Left cardiac atrium (tissue), 4 donors: ENCODE data around the gene FAM120AOS. TPM values are rescaled to one million over a fixed set of nuclear protein-coding genes. Genes with fewer than 3 reads are reported as not detected.
"Not testable (repeated sequence)": the region's sequence is repeated elsewhere in the genome, so short reads cannot be mapped to it uniquely, and the experiment has no call there.

ENCODE experiments used
- ATAC-seq, 2 donors: fragments of 200-7000 bp; cut with Tn5 transposase; one replicate each; pipeline ENCODE4 v1.9.1; 2020; ENCODE audit warnings: mild to moderate bottlenecking in 2 of 2, moderate library complexity in 2 of 2
- DNase-seq: peaks from one replicate; pipeline ENCODE4 v3.0.0-alpha.2; 2020
- intact Hi-C, 2 donors: fragments of 100-400 bp; cut with DNase I; formaldehyde crosslinking; loops; one replicate each; pipeline versions ENCODE4 v1.14.1 to v1.15.1; 2022 to 2023
- total RNA-seq, 2 donors: library from RNA; stranded (reverse); fragmentation: NEBNext Ultra II Directional; extraction: Animal tissue kit (Norgen Biotek cat#: 25700); gene quantifications; one replicate each; pipeline ENCODE4 v1.2.1, GENCODE V29; 2021
- donor health status: DM: no; HTN: yes; CAD: no.
- donor health status: DM: no; HTN: yes; CAD: no; lungs with severe emphysema.
- donor health status: DM: yes; HTN: yes; CAD: no.
- donor health status: Dilated cardiomyopathy.

Gene FAM120AOS
- total RNA-seq, 2 donors from 2014 or later, result 34.5 to 34.7 TPM

DNA sequence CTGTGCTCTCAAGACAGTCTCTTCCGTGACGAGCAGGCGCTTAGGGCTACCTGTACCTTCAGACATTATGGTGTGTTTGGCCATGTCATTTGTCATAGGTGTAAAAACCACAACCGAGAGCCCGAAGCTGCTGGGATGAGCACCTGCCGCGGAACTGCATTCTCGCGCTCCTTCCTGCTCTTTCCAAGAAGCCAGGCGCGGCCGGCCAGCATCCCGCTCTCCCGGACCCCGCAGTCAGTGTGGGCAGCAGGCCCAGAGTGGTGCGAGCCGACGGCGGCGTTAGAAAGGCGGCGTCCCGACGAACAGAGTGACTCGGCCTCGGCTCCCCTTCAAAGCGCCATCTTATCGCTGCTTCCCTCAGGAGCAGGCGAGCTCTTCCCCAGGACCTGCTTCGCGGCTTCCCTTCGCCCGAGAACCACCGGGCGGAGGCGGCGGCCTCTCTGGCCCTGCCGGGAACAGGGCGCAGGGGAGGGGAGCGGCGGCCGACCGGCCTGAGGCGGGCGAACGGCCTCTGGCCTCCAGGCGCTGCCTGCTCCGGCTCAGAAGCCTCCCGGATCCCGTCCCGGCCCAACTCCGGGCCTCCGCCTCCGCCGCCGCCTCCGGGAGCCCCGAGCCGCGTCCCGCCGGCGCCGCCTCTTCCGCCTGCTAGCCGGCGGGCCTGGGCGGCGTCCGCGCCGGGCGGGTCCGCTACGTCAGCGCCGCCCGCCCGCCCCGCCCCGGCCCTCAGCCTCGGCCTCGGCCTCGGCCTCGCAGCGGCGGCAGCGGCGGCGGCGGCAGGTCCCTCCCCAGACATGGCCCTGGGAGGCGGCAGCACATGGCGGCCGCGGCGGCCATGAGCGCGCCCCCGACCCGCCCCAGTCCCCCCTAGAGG, 2.2 kb downstream of the FAM120AOS start, which contains the start of gene FAM120A:
FAM120A (plus strand) TSS at position 741 of the 871 bp plus-strand sequence. CDS start 231 bp downstream, outside the sequence.
- intact Hi-C loops, result loop anchor here (5.0 to 10.0 kb wide), 2 partner anchors 116 to 124 kb away; partner anchors contain the start of gene PHF2 (in 1 of the 2)
- DNase-seq (peak; percentile 82), ATAC-seq (peak; percentile 83 to 86)

DNA sequence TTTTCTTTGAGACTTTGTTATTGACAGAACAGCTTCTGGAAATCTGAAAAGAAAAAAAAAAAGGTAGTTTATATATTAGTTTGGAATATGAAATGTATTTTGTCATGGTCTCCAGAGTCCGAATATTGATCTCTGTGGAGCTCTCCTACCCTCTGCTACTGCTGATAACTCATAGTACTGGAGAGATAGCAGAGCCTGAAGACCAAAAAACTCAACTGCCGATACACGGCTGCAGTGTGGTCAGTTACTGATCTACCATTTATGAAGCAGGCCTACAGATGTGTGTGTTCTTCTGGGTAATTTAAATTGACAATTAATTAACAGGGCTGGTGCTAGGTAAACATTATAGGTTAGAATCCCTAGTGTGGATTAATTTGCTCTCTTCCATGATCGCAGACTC, 5.7 kb downstream of the FAM120AOS start:
- DNase-seq, result no peak
- ATAC-seq, result no peak
- intact Hi-C loops, result no loop called here

DNA sequence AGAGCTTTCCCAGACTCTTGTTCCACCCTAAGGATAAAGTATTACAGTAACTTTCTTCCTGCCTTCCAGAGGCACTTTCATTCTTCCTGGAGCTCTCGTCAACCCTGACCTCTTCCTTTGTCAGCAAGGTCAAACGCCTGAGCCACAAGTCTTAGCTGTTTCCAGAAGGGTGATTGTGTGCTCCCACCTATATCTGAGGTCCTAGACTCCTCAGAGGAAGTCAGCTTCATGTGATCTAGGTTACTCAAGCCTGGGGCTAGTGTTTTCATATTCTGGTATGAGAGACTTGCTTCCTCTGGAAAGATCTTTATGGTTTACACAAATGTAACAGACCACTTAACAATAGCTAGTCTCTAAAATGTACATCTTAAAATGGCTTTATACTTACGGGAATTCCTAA, 7.3 kb downstream of the FAM120AOS start:
- DNase-seq (no peak), ATAC-seq (no peak)
- intact Hi-C loops, result no loop called here

DNA sequence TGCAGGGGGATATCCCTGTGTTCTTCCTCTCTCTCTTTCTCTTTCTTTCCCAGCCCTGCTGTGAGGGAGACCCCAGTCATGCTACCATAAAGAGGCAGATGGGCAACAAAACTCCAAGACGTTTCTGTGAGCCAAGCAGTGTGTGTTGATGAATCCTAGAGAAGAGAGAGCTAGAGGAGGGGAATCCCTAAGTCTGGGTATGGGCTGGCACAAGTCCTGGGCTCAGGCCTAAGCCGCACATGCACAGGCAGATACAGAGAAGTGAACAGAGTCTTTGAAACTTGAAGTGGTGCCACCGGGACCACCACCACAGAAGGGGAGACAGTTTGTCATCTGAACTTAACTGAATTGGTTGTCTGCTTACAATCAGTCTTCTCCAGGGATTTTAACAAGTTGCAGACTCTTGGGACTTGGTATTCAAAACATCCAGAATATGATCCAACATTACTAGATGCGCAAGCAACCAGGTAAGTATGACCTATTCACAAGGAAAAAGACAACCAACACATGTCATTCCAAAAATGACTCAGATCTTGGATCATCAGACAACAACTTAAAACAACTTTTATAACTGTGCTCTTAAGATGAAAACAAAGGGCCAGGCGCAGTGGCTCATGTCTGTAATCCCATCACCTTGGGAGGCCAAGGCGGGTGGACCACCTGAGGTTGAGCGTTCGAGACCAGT, 12.3 kb downstream of the FAM120AOS start:
- ATAC-seq, result no peak
- no peak for DNase-seq
- intact Hi-C loops, result no loop called here

DNA sequence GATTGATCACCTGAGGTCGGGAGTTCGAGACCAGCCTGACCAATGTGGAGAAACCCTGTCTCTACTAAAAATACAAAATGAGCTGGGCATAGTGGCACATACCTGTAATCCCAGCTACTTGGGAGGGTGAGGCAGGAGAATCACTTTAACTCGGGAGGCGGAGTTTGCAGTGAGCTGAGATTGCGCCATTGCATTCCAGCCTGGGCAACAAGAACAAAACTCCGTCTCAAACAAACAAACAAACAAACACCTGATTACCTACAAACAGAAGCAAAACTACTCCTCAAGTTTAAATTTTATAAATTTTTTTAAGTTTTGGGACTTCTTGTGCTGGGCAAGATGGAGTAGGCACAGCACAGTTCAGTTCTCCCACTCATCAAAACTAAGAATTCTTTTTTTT, 14.1 kb downstream of the FAM120AOS start:
- intact Hi-C loops, DNase-seq, ATAC-seq: not testable (repeated sequence)

DNA sequence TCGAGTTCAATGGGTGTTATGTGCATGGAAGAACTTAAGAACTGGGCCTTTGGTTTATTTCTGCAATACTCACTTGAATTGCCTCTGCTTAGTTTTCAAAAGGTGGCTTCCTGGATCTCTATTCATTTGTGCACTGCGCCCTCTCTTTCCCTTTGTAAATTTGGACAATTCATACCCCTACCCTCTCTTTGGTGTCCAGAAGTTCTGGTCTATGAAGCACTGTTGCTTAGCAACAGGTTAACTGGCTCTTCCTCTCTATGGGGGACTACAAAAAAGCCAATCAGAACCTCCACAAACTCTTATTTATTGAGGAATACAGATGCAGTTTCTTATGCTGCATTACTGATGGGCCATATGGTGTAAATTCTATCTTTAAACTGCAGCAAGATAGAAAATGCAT, 15.4 kb downstream of the FAM120AOS start:
- ATAC-seq, result no peak
- no peak for DNase-seq
- intact Hi-C loops, result no loop called here

DNA sequence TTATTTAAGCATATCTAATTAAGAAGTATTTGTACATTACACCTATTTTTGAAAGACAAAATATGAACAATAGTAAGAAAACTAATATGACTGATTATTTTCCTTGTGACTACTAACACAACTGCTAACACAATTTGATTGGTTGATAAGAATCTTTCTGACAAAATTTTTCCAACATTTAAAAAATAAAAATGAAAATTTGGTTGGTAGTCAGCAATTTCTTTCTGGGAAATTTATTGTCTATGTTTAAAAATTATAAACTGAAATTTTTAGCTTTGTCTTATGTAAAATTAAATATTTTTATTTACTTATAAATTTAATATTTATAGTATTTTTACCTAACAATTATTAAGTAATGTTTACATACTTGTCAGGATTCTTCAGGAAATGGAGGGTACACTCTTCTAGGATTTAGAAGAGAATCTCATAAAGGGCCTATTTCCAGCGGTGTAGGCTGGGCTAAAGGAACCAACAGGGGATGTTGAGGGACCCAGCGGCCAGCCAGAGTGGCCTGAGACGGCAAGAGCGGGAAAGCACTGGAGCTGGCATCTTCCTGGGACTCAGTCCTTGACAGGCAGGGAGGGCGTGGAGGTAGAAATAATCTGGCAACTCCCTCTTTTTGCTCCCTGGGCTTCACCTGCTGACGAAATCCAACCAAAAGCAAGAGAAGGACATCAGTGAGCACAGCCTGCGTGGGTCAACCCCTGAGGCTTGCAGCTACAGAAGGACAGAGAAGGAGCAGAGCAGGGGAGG, 16.6 kb downstream of the FAM120AOS start:
- intact Hi-C loops, result no loop called here
- ATAC-seq (no peak), DNase-seq (no peak)

DNA sequence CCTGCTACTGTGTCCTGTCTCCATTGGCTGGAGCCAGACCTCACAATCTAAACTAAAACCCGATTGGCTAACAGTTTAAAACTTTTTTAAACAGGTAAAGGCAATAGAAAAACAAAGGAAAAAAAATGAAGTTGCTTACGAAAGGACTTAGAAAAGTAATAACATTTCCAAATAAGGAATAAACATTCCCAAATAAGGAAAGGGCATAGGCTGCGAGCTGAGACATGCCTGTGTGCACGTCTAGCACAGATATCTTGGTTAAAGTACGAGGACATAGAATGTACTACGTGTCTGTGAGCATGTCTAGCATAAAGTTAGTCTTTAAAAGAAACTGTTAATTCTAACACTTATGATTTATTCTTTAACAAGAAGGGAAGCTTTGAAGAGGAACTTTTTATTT, 17.2 kb downstream of the FAM120AOS start:
- DNase-seq, result no peak
- no peak for ATAC-seq
- intact Hi-C loops, result no loop called here

DNA sequence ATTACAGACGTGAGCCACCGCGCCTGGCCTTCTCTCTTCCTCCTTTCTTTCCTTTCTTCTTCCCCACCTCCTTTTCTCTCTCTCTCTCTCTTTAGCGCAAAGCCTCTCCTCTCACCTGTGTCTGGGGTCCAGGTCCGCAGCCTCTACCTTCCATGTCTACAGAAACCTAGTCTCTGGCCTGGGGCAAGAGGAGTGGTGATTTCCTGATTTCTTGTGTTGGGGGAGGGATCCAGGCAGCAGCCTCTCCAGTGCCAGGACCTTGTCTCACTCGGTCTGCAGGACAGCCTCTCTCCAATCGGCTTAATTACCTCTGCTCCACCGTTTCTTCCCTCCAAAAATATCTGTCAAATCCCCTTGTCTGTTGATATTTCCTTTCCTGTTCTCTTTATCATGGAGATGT, 18.0 kb downstream of the FAM120AOS start:
- intact Hi-C loops, result no loop called here

DNA sequence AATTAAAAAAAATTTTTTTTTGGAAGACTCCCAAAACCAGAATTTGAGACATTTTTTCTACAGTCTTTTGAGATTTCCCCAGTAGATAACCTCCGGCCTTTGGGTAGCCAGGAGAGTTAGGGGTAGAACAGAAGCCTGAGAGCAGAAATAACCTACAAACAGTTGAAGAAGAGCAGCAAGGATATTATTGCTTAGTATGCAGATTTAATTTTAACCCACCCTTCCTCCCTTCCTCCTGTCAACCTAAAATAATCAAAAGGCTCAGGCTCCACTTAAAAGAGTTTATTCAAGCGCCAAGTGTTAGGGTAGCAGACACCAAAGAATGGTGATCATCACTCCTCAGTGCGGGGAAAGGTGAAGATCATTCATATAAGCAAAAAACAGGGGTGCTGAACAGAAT, 19.3 kb downstream of the FAM120AOS start:
- intact Hi-C loops, result no loop called here
- DNase-seq (no peak), ATAC-seq (no peak)

More for the DNA sequence above, 18.0 kb downstream of the FAM120AOS start:
- ATAC-seq (no peak), DNase-seq (no peak)

DNA sequence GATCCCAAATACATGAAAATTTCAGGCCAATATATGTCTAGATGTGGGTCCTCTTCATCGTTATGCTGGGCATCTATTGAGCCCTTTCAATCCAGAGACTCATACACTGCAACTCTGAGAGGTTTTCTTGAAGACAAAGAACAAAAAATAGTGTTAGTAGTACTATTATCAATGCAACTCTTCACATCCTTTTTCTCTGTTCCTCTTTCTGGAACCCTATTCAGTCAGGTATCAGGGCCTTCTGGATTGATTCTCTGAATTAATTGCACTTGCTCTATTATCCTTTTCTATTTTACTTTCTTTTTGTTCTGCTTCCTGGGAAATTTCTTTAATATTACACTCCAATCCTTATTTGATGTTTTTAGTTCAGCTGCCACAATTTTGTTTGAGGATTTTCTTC, 20.4 kb downstream of the FAM120AOS start:
- DNase-seq, result no peak
- no peak for ATAC-seq
- intact Hi-C loops, result no loop called here

DNA sequence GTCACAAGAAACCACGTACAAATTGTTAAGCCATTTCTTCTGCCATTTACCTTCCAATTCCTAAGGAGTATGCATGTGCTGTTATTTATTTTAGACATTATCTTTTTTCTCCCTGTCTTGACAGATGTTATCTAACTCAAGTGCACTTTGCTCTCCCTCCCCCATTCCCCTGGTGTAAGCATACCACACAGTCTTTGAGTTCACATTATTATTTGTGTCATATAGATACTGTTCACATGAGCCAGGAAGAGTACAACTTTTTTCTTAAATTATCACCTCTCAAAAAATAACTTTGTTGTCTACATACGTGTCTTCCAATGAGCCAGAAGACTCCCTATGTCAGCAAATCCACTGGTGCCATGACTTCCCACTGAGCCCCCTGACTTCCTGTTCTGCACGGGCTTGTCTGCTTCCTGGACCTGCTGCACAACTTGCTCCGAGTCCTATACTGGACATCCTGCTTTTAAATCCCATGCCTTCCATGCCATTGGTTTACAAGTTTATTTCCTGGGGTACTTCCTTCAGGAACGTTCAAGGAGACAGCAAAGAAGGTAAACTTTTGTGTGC, 21.8 kb downstream of the FAM120AOS start:
- intact Hi-C loops, result no loop called here
- DNase-seq (no peak), ATAC-seq (no peak)

DNA sequence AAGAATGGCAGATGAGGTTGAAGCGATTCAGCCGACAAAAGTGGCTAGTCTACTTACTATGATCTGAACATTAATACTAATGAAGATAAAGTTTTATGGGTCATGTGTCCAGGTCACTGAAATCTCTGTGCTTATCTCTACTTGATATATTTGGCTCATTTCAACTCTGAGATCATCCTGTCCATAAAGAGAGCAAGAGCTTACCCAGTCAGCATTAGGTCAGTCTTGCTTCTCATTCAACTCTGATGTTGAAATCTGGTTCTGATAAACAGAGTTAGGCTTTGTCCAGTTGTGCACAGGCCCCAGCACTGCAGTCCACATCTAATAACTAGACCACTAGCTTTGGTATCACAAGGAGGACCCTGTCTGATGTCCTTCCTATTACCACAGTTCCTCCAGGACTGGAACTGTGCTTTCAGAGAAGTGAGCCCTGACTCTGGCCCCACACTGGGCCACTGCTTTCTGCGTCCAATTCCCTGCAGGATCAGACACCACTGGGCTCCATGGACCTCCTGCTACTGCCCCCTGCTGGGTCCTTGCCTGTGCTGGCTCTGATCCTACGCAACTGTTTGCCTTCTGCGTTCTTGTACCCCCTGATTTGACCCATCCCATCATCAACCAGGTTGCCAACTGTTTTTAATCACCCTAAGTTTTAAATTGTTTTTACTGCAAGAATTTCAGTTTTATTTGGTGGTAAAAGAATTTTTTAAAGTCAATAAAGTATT, 25.6 kb downstream of the FAM120AOS start:
- peak in 1 of 2 donors; percentile 15 for ATAC-seq
- intact Hi-C loops, result no loop called here
- no peak for DNase-seq

DNA sequence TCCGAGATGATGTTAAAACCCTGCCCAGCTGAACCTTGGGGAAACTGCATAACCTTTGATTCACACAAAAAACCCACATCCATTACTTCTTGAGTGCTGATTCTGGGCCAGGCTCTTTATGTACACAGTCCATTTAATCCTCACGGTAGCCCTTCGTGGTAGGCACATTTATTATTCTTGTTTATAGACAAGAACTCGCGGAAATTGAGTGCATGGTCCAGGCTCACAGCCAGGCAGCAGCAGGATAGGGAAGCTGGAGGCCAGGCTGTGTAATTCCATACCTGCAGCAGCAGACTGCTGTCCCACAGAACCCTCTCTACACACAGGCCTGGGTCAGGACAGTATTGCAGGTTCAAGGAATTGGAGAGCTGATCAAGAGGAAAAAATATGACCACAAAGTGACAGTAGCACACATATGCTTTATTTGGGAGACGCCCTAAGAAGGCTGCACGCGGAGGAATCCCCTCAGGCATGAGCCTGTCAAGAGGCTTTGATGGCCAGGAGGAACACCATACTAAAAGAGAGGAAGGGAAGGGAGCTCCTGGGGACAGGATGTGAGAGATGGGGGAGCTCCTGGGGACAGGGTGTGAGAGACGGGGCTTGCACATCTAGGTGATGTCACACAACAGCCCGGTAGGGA, 30.3 kb downstream of the FAM120AOS start:
- DNase-seq (no peak), ATAC-seq (no peak)
- intact Hi-C loops, result no loop called here

DNA sequence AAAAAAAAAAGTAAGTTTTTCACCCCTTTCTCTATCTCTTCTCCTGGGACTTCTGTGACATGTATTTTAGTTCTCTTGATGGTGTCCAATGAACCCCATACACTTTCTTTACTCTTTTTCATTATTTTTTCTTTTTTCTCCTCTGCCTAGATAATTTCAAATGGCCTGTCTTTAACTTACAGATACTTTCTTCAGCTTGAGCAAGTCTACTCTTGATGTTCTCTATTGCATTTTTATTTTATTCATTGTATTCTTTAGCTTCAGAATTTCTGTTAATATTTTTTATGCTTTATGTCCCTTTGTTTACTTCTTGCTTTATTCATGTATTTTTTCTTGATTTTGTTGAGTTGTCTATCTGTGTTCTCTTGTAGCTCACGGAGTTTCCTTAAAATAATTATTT, 34.4 kb downstream of the FAM120AOS start:
- ATAC-seq (no peak), DNase-seq (no peak)
- intact Hi-C loops, result no loop called here

DNA sequence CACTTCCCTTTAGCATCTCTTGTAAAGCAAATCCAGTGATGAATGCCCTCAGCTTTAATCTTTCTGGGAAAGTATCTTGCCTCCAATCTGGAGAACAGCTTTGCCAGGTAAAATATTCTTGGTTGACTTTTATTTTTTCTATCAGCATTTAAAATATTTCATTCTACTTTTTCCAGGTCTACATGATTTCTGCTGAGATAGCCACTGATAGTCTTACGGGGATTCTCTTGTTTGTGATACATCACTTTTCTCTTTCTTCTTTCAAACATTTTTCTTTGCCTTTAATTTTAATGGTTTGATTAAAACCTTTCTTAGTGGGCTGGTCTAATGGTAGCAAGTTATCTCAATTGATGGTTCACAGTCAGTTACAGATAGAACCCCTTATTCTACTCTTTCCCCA, 35.8 kb downstream of the FAM120AOS start:
- DNase-seq (no peak), ATAC-seq (no peak)
- intact Hi-C loops, result no loop called here

DNA sequence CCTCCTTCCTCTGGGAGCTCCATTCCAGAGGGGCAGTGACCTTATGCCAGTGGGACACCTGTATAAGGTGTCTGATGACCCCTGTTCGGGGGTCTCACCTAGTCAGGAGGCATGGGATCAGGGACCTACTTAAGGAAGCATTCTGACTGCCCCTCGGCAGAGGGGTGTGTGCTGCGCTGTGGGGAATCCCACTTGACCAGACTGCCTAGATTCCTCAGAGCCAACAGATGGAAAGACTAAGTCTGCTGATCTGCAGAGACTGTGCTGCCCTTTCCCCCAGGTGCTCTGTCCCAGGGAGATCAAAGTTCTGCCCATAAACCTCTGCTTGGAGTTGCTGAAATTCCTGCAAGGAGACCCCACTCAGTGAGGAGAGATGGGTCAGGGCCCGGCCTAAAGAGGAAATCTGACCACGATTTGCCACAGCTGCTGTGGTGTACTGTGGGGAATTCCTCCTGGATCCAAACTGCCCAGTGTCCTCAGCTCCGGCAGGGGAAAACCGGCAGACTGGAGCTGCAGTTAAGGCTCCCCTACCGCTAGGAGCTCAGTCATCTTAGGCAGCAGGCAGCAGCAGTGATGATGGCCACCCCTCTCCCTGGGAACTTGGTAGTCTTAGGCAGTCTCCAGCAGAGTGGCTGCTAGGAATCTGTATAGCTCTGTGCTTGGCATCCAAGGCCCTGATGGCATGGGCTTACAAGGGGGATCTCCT, 36.7 kb downstream of the FAM120AOS start:
- DNase-seq (no peak), ATAC-seq (no peak)
- intact Hi-C loops, result no loop called here
